HG03025 (cell line): ENCODE measurements around the gene NEUROD4.
"Not testable (repeated sequence)": the region's sequence is repeated elsewhere in the genome, so short reads cannot be mapped to it uniquely, and the experiment has no call there.

Source experiments
- ATAC-seq: cut with Tn5 transposase; IDR thresholded peaks from one replicate; pipeline ENCODE4 v1.9.1; 2021; ENCODE audit warnings: mild to moderate bottlenecking, moderate library complexity; ENCODE audit not compliant: unreplicated experiment, low FRiP score

NEUROD4 gene

GRCh38 chr12:55019784-55020183, at the start of gene NEUROD4:
TSS of gene NEUROD4 (plus strand) at chr12:55019974. CDS start at chr12:55026440, 6,466 bp downstream.
- no peak for ATAC-seq

- ATAC-seq = no peak
Measured at GRCh38 chr12:54970741-54971140, 49.0 kb upstream of the NEUROD4 start.

- ATAC-seq = no peak
Measured at GRCh38 chr12:54973556-54973955, 46.2 kb upstream of the NEUROD4 start.

- ATAC-seq = no peak
Measured at GRCh38 chr12:54974279-54974678, 45.5 kb upstream of the NEUROD4 start.

GRCh38 chr12:54975272-54975671, 44.5 kb upstream of the NEUROD4 start:
- no peak for ATAC-seq

- no peak for ATAC-seq
Measured at GRCh38 chr12:54975875-54976274, 43.9 kb upstream of the NEUROD4 start.

GRCh38 chr12:54977155-54977554, 42.6 kb upstream of the NEUROD4 start:
- ATAC-seq = no peak

GRCh38 chr12:54977857-54978256, 41.9 kb upstream of the NEUROD4 start:
- no peak for ATAC-seq

GRCh38 chr12:54980341-54980740, 39.4 kb upstream of the NEUROD4 start:
- no peak for ATAC-seq

GRCh38 chr12:54981796-54982195, 38.0 kb upstream of the NEUROD4 start:
- peak; percentile 37 for ATAC-seq

- ATAC-seq = no peak
Measured at GRCh38 chr12:54983536-54984101, 36.2 kb upstream of the NEUROD4 start.

- peak; percentile 92 for ATAC-seq
Measured at GRCh38 chr12:54984658-54985376, 35.0 kb upstream of the NEUROD4 start, which contains the start of gene TESPA1. TSS of gene TESPA1 (minus strand) at chr12:54984762. CDS start at chr12:54974562, 10,200 bp downstream.

- ATAC-seq = not testable (repeated sequence)
Measured at GRCh38 chr12:54986773-54987172, 33.0 kb upstream of the NEUROD4 start.

- no peak for ATAC-seq
Measured at GRCh38 chr12:54987611-54988231, 32.1 kb upstream of the NEUROD4 start.

- ATAC-seq = peak; percentile 22
Measured at GRCh38 chr12:54988402-54989054, 31.2 kb upstream of the NEUROD4 start.

- ATAC-seq = no peak
Measured at GRCh38 chr12:54989829-54990228, 29.9 kb upstream of the NEUROD4 start.

- peak; percentile 69 for ATAC-seq
Measured at GRCh38 chr12:54991161-54991990, 28.4 kb upstream of the NEUROD4 start.

- ATAC-seq = peak; percentile 25
Measured at GRCh38 chr12:54991991-54992375, 27.8 kb upstream of the NEUROD4 start.

GRCh38 chr12:54993181-54993835, 26.5 kb upstream of the NEUROD4 start:
- ATAC-seq = no peak

GRCh38 chr12:54996205-54996604, 23.6 kb upstream of the NEUROD4 start:
- no peak for ATAC-seq
